ENCODE measurements around the gene SERPINB3.
"Not testable (repeated sequence)": the region's sequence is repeated elsewhere in the genome, so short reads cannot be mapped to it uniquely, and the experiment has no call there.

Gene SERPINB3

GRCh38 chr18:63646936-63647335, 14.8 kb downstream of the SERPINB3 start:
- DNase-seq (ENCODE audit: low read depth in 2 of 2): no peak

- not testable (repeated sequence) for DNase-seq (ENCODE audit: low read depth in 2 of 2)
Observed at GRCh38 chr18:63644694-63645093, 17.0 kb downstream of the SERPINB3 start.

- DNase-seq (ENCODE audit: low read depth in 2 of 2): not testable (repeated sequence)
Observed at GRCh38 chr18:63644142-63644541, 17.6 kb downstream of the SERPINB3 start, which contains the start of gene SERPINB4. Gene SERPINB4 (minus strand): TSS chr18:63644256. CDS start chr18:63643577, 679 bp downstream.

- DNase-seq (ENCODE audit: low read depth in 2 of 2): not testable (repeated sequence)
Observed at GRCh38 chr18:63642668-63643356, 18.9 kb downstream of the SERPINB3 start.

GRCh38 chr18:63641157-63641680, 20.5 kb downstream of the SERPINB3 start:
- not testable (repeated sequence) for DNase-seq (ENCODE audit: low read depth in 2 of 2)

- no peak for DNase-seq (ENCODE audit: low read depth in 2 of 2)
Observed at GRCh38 chr18:63637703-63638102, 24.0 kb downstream of the SERPINB3 start.

GRCh38 chr18:63627819-63628218, 33.9 kb downstream of the SERPINB3 start:
- no peak for DNase-seq (ENCODE audit: low read depth in 2 of 2)

GRCh38 chr18:63626431-63626830, 35.3 kb downstream of the SERPINB3 start:
- DNase-seq (ENCODE audit: low read depth in 2 of 2): no peak

GRCh38 chr18:63624863-63625262, 36.8 kb downstream of the SERPINB3 start:
- no peak for DNase-seq (ENCODE audit: low read depth in 2 of 2)

GRCh38 chr18:63619661-63620060, 42.0 kb downstream of the SERPINB3 start:
- DNase-seq (ENCODE audit: low read depth in 2 of 2): no peak

- DNase-seq (ENCODE audit: low read depth in 2 of 2): no peak
Observed at GRCh38 chr18:63617915-63618234, 43.8 kb downstream of the SERPINB3 start.

GRCh38 chr18:63617049-63617914, 44.4 kb downstream of the SERPINB3 start:
- no peak for DNase-seq (ENCODE audit: low read depth in 2 of 2)

GRCh38 chr18:63613420-63613819, 48.3 kb downstream of the SERPINB3 start:
- no peak for DNase-seq (ENCODE audit: low read depth in 2 of 2)

GRCh38 chr18:63606526-63606925, 55.2 kb downstream of the SERPINB3 start:
- no peak for DNase-seq (ENCODE audit: low read depth in 2 of 2)

All from stimulated activated CD8-positive, alpha-beta memory T cell treated with anti-CD3 and anti-CD28 coated beads, Interleukin-7, amount 100 ng/mL, for 4 hours (primary cell).